ENCODE measurements around the gene GPC6. TPM values are rescaled to one million over a fixed set of nuclear protein-coding genes. Genes with fewer than 3 reads are reported as not detected.

GPC6 gene
- total RNA-seq, 1 donor from 2014 or later = 50.3 TPM

- no peak overlapping the region for H3K27ac Mint-ChIP-seq
- H3K4me1 Mint-ChIP-seq (ENCODE audit: low read depth) = peaks cover 7% of the 10 kb centered on the region
- no peaks in the 10 kb centered on the region for H3K9me3 Mint-ChIP-seq (ENCODE audit: low read depth)
- no peak overlapping the region for H3K4me3 Mint-ChIP-seq (ENCODE audit: low read depth)
- no peaks in the 10 kb centered on the region for H3K36me3 Mint-ChIP-seq (ENCODE audit: insufficient read depth)
- no peaks in the 10 kb centered on the region for H3K27me3 Mint-ChIP-seq
- DNase-seq (ENCODE audit: low spot score, unreplicated experiment) = no peak
- no peak for TF ChIP-seq CTCF (IDR thresholded peaks at IDR 0.05; ENCODE audit: unreplicated experiment)
These were observed 409.0 kb downstream of the GPC6 start for GRCh38 chr13:93635616-93636032.

- Mint-ChIP-seq H3K9me3 (ENCODE audit: low read depth) (peaks cover 2% of the 10 kb centered on the region), H3K4me3 (ENCODE audit: low read depth) (no peak overlapping the region), H3K27ac (no peak overlapping the region), H3K27me3 (no peaks in the 10 kb centered on the region), H3K4me1 (ENCODE audit: low read depth) (peaks cover 11% of the 10 kb centered on the region), H3K36me3 (ENCODE audit: insufficient read depth) (peaks cover 2% of the 10 kb centered on the region)
- no peak for TF ChIP-seq CTCF (IDR thresholded peaks at IDR 0.05; ENCODE audit: unreplicated experiment)
- no peak for DNase-seq (ENCODE audit: low spot score, unreplicated experiment)
These were observed 411.2 kb downstream of the GPC6 start for GRCh38 chr13:93637852-93638251.

GRCh38 chr13:93640452-93640851 lies 413.8 kb downstream of the GPC6 start:
- no peak overlapping the region for H3K27ac Mint-ChIP-seq
- peaks cover 2% of the 10 kb centered on the region for H3K9me3 Mint-ChIP-seq (ENCODE audit: low read depth)

GRCh38 chr13:93646245-93646644 lies 419.6 kb downstream of the GPC6 start:
- no peak for TF ChIP-seq CTCF (IDR thresholded peaks at IDR 0.05; ENCODE audit: unreplicated experiment)
- H3K4me3 Mint-ChIP-seq (ENCODE audit: low read depth) = no peak overlapping the region
- H3K9me3 Mint-ChIP-seq (ENCODE audit: low read depth) = peaks cover 2% of the 10 kb centered on the region
- H3K36me3 Mint-ChIP-seq (ENCODE audit: insufficient read depth) = peaks cover 2% of the 10 kb centered on the region
- no peaks in the 10 kb centered on the region for H3K27me3 Mint-ChIP-seq
- DNase-seq (ENCODE audit: low spot score, unreplicated experiment) = no peak
- H3K27ac Mint-ChIP-seq = no peak overlapping the region
- H3K4me1 Mint-ChIP-seq (ENCODE audit: low read depth) = peaks cover 17% of the 10 kb centered on the region

More at GRCh38 chr13:93640452-93640851, 413.8 kb downstream of the GPC6 start:
- H3K27me3 Mint-ChIP-seq = no peaks in the 10 kb centered on the region
- no peak for TF ChIP-seq CTCF (IDR thresholded peaks at IDR 0.05; ENCODE audit: unreplicated experiment)
- H3K36me3 Mint-ChIP-seq (ENCODE audit: insufficient read depth) = peaks cover 2% of the 10 kb centered on the region
- H3K4me1 Mint-ChIP-seq (ENCODE audit: low read depth) = peaks cover 21% of the 10 kb centered on the region
- no peak overlapping the region for H3K4me3 Mint-ChIP-seq (ENCODE audit: low read depth)
- DNase-seq (ENCODE audit: low spot score, unreplicated experiment) = no peak

- peaks cover 6% of the 10 kb centered on the region for H3K4me1 Mint-ChIP-seq (ENCODE audit: low read depth)
- H3K27me3 Mint-ChIP-seq = no peaks in the 10 kb centered on the region
These were observed 422.9 kb downstream of the GPC6 start for GRCh38 chr13:93649496-93649895.

More at GRCh38 chr13:93649496-93649895, 422.9 kb downstream of the GPC6 start:
- Mint-ChIP-seq H3K27ac (no peak overlapping the region), H3K36me3 (ENCODE audit: insufficient read depth) (no peaks in the 10 kb centered on the region), H3K9me3 (ENCODE audit: low read depth) (no peaks in the 10 kb centered on the region), H3K4me3 (ENCODE audit: low read depth) (no peak overlapping the region)
- no peak for DNase-seq (ENCODE audit: low spot score, unreplicated experiment)
- no peak for TF ChIP-seq CTCF (IDR thresholded peaks at IDR 0.05; ENCODE audit: unreplicated experiment)

All from progenitor cell of endocrine pancreas (in vitro differentiated cells).